Parathyroid adenoma (tissue), 2 donors: ENCODE measurements around the gene ESD.
A peak's percentile ranks its signal among the peaks of the same experiment; 100 is the strongest.

Source experiments
- H2AFZ ChIP-seq: fragments of 300-600 bp; sonication (generic); one replicate; pipeline ENCODE4 v1.7.0; 2017; ENCODE audit warnings: antibody characterized with exemption, mild to moderate bottlenecking
- H3K27ac ChIP-seq: fragments of 300-600 bp; sonication (generic); one replicate; pipeline ENCODE4 v1.7.0; 2017
- H3K27me3 ChIP-seq: fragments of 300-600 bp; sonication (generic); one replicate; pipeline ENCODE4 v1.7.0; 2017; ENCODE audit warnings: low read length; ENCODE audit not compliant: control insufficient read depth, insufficient read depth
- H3K36me3 ChIP-seq: fragments of 300-600 bp; sonication (generic); one replicate; pipeline ENCODE4 v1.7.0; 2017; ENCODE audit warnings: low read length; ENCODE audit not compliant: control insufficient read depth, insufficient read depth
- H3K4me1 ChIP-seq: fragments of 300-600 bp; sonication (generic); one replicate; pipeline ENCODE4 v1.7.0; 2017; ENCODE audit warnings: control low read depth
- H3K4me2 ChIP-seq: fragments of 300-600 bp; sonication (generic); one replicate; pipeline ENCODE4 v1.7.0; 2017; ENCODE audit warnings: low read length
- H3K4me3 ChIP-seq: fragments of 300-600 bp; sonication (generic); one replicate; pipeline ENCODE4 v1.7.0; 2017; ENCODE audit warnings: low read depth, low read length
- H3K79me2 ChIP-seq: fragments of 300-600 bp; sonication (generic); one replicate; pipeline ENCODE4 v1.7.0; 2017; ENCODE audit warnings: control low read depth
- H3K9ac ChIP-seq: fragments of 300-600 bp; sonication (generic); one replicate; pipeline ENCODE4 v1.7.0; 2017; ENCODE audit warnings: mild to moderate bottlenecking
- H3K9me3 ChIP-seq: fragments of 300-600 bp; sonication (generic); one replicate; pipeline ENCODE4 v1.7.0; 2017; ENCODE audit warnings: low read length; ENCODE audit not compliant: control insufficient read depth
- CTCF ChIP-seq: fragments of 300-600 bp; sonication (generic); IDR thresholded peaks from one replicate; pipeline ENCODE4 v1.7.0; 2017; ENCODE audit warnings: antibody characterized with exemption, mild to moderate bottlenecking
- donor health status: primary hyperparathyroidism.

Gene ESD

GRCh38 chr13:46804391-46804815, 7.4 kb upstream of the ESD start:
- Histone ChIP-seq H3K9ac (no peak overlapping the region), H3K9me3 (no peaks in the 10 kb centered on the region), H3K36me3 (no peaks in the 10 kb centered on the region), H3K27me3 (no peaks in the 10 kb centered on the region), H3K4me2 (no peak overlapping the region), H3K4me3 (no peak overlapping the region), H3K79me2 (no peaks in the 10 kb centered on the region), H3K4me1 (no peaks in the 10 kb centered on the region), H3K27ac (no peak overlapping the region), H2AFZ (no peak overlapping the region)
- no peak for TF ChIP-seq CTCF

- no peak overlapping the region for H3K9ac ChIP-seq
- H3K27me3 ChIP-seq, result no peaks in the 10 kb centered on the region
- no peak overlapping the region for H3K4me2 ChIP-seq
- no peak for TF ChIP-seq CTCF
- H3K9me3 ChIP-seq, result no peaks in the 10 kb centered on the region
- H3K79me2 ChIP-seq, result no peaks in the 10 kb centered on the region
- no peak overlapping the region for H3K27ac ChIP-seq
- H3K4me3 ChIP-seq, result no peak overlapping the region
- no peaks in the 10 kb centered on the region for H3K4me1 ChIP-seq
- H2AFZ ChIP-seq, result no peak overlapping the region
- H3K36me3 ChIP-seq, result no peaks in the 10 kb centered on the region
Measured at GRCh38 chr13:46803586-46803985, 6.6 kb upstream of the ESD start.

DNA sequence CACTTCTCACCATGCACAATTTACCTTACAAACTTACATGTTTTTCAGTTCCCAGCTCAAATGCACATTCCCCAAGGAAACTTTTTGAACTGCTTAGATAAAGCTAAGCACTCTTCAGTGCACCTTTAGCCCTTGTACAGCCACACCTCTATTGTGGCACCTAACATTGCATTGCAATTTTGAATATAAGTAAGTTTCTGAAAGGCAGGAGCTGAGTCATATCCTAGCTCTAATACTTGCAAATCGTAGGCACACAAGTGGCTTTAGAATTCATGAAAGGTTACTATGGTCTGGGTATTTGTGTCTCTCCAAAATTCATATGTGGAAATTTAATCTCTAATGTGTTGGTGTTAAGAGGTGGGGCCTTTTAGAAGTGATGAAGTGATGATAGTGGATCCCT, 4.9 kb upstream of the ESD start:
- H3K27ac ChIP-seq, result no peak overlapping the region
- H3K27me3 ChIP-seq, result no peaks in the 10 kb centered on the region
- H3K4me3 ChIP-seq, result no peak overlapping the region
- no peak overlapping the region for H2AFZ ChIP-seq
- TF ChIP-seq CTCF, result no peak
- no peaks in the 10 kb centered on the region for H3K36me3 ChIP-seq
- H3K9ac ChIP-seq, result no peak overlapping the region
- H3K9me3 ChIP-seq, result no peaks in the 10 kb centered on the region
- no peak overlapping the region for H3K4me2 ChIP-seq
- no peaks in the 10 kb centered on the region for H3K4me1 ChIP-seq
- no peaks in the 10 kb centered on the region for H3K79me2 ChIP-seq

GRCh38 chr13:46799139-46799538, 2.2 kb upstream of the ESD start:
- no peak overlapping the region for H3K4me2 ChIP-seq
- no peaks in the 10 kb centered on the region for H3K27me3 ChIP-seq
- no peaks in the 10 kb centered on the region for H3K36me3 ChIP-seq
- no peaks in the 10 kb centered on the region for H3K4me1 ChIP-seq
- no peaks in the 10 kb centered on the region for H3K9me3 ChIP-seq
- no peak for TF ChIP-seq CTCF
- no peak overlapping the region for H3K4me3 ChIP-seq
- no peaks in the 10 kb centered on the region for H3K79me2 ChIP-seq
- H3K9ac ChIP-seq, result no peak overlapping the region
- no peak overlapping the region for H2AFZ ChIP-seq
- H3K27ac ChIP-seq, result no peak overlapping the region

- H3K4me1 ChIP-seq, result no peaks in the 10 kb centered on the region
- no peaks in the 10 kb centered on the region for H3K9me3 ChIP-seq
- TF ChIP-seq CTCF, result no peak
- no peaks in the 10 kb centered on the region for H3K27me3 ChIP-seq
- peak overlapping the region; percentile 85 for H2AFZ ChIP-seq
- no peak overlapping the region for H3K9ac ChIP-seq
- H3K36me3 ChIP-seq, result no peaks in the 10 kb centered on the region
- H3K4me2 ChIP-seq, result peak overlapping the region; percentile 81
- peak overlapping the region; percentile 80 for H3K27ac ChIP-seq
- H3K4me3 ChIP-seq, result peak overlapping the region; percentile 81
- H3K79me2 ChIP-seq, result no peaks in the 10 kb centered on the region
Measured at GRCh38 chr13:46797501-46798237, 708 bp upstream of the ESD start.
